ENCODE data around the gene PIEZO2.
"Not testable (repeated sequence)": the region's sequence is repeated elsewhere in the genome, so short reads cannot be mapped to it uniquely, and the experiment has no call there.

The PIEZO2 gene

DNA sequence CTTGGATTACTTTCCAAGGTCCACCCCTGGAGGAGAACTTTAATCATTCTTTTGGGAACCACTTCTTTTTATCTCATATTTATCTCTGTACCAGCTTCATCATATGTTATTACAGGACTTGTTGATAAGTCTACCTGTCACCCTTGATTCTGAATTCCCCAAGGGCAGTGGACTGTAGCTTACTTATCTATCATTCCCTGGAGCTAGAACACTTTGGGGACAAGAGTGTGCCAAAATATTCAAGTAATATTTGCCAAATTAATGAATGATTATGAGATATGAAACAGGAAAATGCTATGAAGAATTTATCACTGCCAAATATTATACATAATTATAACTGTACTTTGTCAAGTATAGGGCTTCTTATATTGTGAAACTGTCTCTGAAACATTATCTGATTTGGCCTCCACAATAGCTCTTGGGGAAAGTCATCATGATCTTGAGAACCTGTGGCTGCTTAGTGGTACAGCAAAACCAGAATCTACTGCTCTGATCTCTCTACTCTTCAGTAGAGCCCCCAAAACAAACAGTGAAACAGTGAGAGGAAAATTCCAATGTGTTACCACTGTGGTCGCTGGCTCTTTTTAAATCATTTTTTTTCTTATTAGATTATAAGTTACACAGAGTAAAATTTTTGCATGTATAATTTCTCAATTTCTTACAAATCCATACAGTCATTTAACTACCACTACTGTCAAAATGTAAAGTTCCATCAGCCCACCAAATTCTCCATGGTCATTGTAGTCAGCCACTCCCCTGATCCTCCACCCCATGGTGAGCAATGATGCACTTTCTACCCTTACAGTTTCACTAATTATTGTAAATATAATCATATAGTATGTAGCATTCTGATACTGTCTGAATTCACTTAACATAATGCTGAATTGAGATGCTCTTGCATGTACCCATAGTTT, 197.5 kb downstream of the PIEZO2 start:
- no peak for DNase-seq

DNA sequence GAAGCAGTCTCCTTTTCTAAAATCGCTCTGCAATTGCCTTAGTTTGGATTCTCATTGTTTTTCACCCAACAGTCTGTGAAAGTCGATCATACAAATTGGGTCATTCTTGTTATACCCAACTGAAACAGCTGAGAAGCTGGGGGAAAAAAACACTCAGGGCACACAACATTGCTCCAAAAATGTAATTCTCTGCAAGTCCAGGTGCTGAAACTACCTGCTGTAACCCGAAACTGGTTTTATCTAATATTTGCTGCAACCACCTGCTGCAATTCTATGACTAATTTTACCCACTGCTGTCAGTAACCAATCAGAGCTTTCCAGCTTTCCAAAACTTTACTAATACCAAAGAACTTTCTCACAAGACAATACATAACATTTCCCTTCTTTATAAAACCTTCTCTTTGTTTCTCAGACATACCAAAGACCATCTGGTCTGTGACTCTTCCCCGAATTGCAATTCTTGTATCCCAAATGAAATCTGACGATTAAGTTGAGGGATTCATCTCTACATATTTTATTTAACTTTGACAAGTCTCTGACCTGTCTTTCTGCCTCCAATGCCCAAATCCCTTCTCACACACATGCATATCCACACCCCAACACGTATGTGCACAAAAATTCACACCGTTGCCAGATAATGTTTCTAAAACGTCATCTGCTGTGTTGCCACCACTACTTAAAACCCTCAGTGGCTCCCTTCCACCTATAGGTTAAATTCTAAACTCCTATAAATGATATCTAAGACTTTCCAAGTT, 198.3 kb downstream of the PIEZO2 start:
- DNase-seq: no peak

DNA sequence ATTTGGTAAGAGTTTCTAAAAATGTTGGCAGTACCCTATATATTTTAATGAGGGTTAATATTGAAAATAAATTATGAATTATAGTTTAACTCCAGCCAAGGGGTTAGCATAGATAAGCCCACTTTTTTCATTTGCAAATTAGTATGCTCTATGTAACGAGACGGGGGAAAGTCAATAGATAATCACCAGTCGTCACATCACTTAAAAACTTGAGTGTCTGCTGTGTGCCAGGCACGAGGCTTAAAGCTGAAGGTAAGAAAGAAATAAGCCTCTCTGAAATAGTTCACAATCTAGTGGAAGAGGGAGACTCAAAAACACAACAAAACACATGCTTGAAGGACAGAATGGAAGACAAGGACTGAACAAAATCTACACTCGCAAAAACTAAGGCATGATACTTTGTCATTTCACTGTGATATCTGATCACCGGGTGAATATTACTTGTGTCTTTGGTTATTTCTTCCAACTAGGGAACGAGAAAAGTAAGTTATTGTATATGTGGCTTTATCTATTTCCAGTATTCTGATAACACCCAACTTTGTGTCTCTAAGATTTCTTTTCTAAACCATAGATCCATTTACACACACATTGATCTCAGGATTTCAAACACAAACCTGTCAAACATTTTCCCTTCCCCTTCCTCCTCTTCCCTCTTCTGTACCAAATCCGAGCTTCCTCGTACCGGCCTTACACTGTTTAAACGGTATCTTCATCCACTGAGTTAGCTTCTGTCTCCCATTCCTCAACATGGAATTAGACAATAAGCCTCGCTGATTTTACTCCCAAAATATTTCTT, 199.1 kb downstream of the PIEZO2 start:
- no peak for DNase-seq

DNA sequence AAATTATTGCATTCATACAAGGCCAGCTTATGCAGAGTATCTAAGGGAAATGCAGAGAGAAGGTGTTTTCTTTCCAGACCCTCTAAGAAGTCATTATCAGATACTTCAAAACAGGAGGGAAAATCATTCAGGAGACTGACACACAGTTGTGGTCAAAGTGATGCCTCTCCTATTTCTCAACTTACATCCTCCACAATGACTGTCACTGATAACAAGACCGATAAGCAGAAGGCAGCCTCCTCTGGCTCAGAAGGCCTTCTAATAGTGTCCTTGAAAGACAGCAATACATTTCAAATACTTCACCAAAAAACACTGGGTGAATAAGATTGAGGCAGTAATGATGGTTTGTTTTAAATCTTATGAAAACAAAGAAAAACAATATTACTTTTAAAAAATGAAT, 199.7 kb downstream of the PIEZO2 start:
- no peak for DNase-seq

DNA sequence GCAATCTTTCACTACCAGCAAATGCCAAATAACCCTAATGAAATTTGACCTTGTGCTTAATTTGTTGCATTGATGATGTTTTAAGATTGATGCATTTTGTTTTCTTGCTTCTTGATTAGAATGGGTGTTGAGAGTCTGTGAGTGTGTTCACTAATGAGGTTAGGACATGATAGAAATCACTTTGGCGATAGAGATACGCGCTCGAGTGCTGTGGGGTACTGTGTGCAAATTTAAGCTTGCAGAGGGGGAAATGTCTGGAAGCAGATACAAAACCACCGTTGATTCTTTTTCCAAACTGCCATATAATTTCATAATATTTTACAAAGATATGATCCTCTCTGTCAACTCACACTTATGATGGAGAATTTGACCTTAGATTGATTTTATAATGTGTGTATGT, 200.9 kb downstream of the PIEZO2 start:
- DNase-seq: no peak

DNA sequence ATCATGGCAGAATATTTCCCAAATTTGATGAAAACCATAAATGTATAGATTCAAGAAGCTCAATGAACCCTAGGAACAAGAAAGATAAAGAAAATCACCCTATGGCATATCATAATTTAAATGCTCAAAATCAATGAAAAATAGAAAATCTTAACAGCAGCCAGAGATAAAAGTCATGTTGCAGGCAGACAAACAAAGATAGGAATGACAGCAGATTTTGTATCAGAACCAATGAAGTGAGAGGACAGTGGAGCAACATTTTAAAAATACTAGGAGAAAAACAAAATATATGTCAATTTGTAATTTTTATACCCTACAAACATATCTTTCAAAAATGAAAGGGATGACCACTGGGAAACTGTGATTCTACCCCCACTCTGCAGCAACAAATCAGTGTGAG, 203.3 kb downstream of the PIEZO2 start:
- no peak for DNase-seq

DNA sequence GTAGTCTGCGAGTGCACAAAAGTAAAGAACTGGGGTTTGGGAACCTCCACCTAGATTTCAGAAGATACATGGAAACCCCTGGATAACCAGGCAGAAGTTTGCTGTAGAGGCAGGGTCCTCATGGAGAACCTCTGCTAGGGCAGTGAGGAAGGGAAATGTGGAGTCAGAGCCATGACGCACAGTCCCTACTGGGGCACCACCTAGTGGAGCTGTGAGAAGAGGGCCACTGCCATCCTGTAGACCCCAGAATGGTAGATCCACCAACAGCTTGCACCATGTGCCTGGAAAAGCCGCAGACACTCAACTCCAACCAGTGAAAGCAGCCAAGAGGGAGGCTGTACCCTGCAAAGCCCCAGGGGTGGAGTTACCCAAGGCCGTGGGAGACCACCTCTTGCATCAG, 206.4 kb downstream of the PIEZO2 start:
- no peak for DNase-seq

DNA sequence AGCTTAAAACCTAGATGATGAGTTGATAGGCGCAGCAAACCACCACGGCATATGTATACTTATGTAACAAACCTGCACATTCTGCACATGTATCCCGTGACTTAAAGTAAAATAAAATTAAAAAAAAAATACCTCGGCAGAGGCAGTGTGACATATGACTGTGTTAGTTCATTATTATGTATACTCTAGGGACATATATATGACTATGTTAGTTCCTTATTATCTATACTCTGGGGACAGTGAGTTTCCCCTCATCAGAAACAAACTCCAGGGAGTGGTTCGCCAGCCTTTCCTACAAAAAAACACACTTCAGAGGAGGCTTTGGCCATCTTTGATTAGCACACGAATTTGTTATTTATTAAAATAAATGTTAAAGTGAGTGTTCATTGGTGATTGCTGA, 209.5 kb downstream of the PIEZO2 start:
- no peak for DNase-seq

DNA sequence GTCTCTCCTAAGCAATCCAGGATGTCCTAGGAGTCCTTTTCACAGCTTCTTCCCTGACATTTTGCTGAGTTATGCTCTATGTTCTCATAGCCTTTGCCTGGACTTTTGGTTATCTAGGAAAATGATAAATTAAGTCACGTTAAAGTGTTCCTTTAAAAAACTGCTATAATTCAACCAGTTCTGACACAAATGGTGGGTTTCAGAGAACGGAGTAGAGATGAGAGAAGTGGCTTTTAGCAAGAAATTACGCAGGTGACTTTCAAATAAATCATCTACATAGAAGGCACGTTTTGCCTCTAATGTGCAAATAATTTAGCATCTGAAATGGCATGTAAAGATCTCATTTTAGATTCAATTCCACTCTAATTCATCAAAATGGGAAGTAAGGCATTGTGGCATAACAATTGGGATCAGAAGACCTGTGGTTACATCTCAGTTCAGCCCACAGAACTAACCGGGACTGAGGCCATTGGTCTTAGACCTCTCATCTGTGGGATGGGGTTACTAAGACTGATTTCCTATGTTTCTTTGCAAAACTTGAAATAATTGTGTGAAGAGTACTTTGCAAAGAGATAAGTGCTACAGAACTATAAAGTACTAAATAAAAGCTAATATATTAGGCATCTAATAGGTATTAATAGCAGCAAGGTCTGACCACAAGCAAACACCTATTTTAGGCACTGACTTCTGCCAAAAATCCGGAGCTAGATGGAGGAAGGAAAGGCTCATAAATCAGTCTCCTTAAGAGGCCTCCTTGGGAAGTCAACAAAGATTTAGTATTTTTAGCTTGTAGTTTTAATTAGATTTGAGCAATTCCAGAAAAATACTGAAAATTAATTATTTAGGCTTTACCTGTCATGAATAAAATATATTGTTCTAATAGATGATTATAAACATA, 211.4 kb downstream of the PIEZO2 start:
- no peak for DNase-seq

DNA sequence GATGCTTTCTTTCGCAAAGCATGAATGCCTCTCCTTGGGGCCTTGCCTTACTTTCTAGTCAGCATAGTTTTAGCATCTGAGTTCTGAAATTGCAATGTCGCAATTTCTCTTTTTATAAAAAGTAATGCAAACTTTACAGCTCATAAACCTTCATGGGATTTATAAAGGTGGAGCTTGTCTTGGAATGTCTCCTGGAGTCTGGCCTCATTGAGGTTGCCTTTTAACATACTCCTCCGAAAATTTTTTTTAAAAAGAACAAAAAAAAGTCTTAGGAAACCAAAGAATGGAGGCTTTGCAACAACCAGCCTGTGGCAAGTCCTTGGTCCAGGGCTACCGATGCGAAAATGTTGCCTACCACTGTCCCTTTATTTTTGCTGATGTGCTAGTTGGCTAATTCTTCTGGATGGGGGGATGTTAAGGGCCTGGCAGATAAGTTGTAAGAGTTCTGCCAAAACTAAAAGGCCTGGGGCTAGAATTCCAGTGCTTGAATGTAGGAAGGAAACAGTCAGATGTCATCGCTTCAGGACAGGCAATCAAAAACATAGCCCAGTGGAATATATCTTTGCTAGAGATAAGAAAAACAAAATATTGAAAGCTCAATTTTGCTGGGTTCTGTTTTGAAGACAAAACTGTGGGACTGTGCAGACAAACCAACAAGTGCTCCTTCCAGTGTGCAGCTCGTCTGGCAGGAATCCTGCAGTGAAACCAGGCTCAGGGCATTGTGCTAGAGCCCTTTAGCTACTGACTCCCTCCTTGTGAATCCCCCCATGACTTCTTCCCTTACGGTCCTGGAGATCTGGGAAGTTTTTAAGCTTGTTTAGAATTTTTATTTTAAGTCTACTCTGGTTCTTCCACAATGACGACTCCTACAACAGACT, 213.0 kb downstream of the PIEZO2 start:
- DNase-seq: no peak

DNA sequence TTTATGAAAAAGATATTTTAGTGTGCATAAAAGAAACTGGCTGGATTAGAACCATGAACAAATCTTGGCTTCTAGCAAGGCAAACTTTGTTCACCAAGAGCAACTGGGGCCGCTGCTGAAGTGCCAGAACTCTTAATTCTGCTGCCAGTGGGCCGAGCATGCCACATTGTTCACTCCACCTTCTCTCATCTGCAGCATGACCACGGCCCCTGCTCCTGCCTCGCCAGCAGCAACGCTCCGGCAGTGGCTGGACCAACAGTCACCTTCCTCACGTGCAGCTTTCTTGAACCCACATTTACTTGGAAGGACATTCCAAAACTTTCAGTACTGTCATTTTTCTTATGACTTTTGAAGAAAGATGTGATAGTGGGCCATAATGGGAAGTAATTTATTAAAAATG, 213.8 kb downstream of the PIEZO2 start:
- DNase-seq: no peak

DNA sequence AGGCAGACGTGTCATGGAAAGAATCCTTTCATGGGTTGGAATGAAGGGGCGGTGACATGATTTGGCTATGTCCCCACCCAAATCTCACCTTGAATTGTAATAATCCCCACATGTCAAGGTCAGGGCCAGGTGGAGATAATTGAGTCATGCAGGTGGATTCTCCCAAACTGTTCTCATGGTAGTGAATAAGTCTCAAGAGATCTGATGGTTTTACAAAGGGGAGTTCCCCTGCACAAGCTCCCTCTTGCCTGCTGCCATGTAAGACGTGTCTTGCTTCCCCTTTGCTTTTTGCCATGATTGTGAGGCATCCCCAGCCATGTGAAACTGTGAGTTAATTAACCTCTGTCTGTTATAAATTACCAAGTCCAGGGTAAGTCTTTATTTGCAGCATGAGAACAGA, 215.7 kb downstream of the PIEZO2 start:
- not testable (repeated sequence) for DNase-seq

DNA sequence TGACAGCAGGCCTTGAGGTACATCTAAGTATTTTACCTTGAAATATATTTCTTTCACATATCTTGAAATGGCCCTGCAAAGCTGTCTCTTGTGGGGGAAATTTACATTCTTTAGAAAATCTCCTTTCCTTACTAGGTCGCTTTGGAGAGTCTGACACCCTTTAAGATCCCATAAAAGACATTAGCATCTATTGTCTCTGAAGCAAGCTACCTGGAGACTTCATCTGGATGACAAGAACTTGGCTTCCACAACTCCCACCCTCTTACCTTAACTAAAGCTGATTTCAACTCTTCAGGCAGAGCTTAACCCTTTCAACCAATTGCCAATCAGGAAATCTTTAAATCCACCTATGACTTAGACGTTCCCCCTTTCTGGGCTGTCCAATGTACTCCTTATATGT, 219.3 kb downstream of the PIEZO2 start:
- DNase-seq: no peak

DNA sequence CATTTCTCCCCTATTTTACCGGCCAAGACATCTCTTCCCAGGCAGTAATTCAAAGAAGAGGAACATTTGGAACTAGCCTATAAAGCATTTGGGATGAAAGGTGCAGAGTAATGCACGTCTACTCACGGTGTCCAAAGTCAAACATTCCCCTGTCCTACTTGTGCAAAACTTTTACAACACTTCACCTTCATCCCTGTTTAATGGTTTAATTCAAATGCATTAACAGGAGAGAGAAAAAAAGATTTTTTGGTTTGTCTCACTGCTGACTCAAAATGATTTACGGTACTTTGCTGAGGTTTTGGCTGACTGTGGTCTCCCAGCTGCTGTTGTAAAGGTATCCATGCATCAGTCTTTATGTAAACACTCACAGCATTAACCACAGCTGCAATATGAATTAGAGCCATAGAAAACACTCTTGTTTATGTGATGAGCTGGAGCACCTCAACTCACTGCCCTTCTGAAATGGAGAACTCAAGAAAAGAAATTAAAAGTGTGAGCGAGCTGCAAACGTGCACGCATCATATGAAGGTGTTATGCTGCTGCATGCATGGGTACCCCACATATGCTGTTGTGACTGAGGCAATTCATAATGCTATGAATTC, 220.5 kb downstream of the PIEZO2 start:
- DNase-seq: no peak

DNA sequence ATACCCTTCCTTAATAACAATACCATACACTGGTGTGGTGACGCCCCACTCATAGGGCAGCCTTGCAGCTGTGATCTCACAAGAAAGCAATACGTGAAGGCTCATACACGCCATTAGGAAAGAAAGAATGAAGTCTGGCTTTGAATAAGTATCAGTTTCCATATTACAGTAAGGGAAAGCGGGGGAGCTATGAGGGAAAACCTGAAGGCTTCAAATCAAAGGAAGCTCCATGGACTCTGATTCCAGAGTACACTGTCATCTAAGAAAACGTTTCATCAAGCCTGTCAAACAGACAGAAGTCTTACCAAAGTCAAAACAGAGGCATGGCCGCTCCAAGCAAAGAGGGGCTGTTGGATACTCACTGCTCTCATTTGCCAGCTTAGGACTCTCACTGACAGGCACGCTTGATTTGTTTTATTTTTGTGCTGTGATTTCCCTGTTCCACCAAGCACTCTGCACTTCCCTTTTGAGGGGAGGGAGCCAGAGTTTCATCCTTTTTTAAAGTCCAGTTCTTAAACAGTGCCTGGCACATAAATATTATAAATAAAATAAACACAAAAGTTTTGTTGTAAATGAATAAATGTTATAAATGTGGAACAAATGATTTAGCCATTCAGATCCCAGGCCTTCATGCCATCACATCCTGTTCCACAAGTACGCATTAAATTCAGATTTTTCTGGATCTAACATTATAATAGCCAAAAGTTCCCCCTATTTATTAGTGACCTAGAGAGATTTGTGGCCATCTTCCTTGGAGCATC, 221.2 kb downstream of the PIEZO2 start:
- no peak for DNase-seq

DNA sequence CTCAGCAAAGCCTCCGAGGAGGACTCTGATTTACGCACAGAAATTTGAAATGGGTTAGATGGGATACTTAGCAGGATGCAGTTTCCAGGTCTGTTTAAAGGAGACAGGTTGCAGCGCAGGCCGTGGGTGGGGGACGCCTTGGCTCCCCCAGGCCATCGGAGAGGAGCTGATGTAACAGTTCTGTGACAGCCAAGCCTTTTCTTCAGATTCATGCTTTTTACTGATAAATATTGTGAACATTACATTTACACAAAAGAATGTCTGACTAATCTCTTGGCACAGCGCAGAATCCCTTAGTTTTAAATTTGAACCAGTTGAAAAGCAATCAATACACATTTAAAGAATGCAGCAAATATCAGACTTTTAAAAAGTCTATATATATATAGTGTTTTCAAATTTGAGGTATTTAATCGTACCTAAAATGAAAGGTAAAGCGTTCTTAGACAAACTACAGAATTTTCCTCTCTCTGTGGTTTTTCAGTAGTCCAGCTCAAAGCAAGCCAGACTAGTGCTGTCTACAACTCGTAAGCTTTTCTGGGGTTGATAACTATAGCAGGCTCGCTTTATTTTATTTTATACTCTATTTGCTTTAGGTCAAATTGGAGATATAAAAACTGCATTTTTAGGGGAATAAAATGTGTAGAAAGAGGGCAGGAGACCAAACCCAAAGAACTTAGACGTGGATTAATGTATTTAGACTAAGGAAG, 221.9 kb downstream of the PIEZO2 start:
- DNase-seq: no peak

DNA sequence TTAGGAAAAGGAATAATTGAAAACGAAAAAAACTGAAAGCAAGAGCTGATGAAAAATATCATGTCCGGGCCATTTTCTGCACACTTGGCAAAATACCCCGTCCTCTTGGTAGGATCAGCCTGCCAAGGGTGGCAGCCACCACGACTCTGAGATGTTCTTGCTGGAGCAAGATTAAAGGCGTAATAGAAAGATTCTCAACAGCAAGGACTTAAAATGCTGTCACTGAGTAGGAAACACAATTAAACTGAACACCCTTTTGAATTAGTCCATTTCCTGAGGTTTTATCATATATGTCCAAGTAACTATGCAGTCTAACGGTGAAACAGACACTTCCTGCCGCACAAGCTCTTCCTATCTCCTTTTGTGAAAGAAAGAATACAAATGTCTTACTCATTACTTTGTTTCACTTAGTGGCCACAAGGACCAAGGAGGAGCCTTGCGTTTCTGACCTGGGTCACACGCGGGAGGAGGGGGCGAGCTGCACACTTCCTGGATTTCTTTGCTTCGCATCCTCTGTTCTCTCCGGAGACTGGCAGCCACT, 222.7 kb downstream of the PIEZO2 start:
- no peak for DNase-seq

DNA sequence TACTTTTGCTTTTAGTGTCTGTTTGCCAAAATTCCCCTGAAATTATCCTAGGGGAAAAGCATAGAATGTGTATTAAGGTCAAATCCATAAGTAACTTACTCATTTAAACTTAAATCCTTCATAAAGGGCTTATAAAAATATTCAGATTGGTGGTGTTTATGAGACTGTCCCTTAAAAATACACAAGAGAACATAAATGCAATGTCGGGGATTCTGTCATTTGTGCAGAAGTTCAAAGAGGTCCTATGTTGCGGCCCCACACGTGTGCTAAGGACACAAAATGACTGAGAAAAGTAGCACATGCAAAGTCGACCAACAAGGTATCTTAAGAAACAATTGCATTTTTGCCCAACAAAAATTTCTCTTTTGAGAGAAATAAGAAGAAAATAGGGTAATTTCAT, 225.1 kb downstream of the PIEZO2 start:
- no peak for DNase-seq

DNA sequence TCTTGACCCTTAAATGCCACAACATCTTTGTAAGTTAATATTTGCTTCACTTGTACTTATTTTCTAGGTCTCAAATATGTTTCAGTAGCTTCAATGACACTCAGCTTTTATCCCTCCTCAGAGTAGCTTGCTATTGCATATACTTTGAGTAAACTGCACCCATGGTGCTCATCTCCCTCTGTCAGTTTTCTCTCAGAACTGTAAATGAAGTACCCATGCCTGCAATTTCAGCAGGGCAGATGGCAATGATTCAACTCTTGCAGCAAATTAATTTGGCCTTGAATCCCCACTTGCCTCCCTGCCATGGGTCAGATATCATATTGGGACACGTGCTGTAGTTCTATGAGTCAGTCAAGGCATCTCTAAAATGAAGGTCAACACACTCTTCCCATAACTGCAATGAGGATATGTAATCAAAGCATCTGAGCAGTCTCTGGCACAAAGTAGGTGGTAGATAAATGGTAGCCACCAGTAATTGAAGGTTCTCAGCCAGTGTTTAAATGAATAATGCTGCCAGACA, 225.8 kb downstream of the PIEZO2 start:
- DNase-seq: no peak
